ENCODE data around the gene KLRC4. TPM values are rescaled to one million over a fixed set of nuclear protein-coding genes. Genes with fewer than 3 reads are reported as not detected.

Gene KLRC4, protein sequence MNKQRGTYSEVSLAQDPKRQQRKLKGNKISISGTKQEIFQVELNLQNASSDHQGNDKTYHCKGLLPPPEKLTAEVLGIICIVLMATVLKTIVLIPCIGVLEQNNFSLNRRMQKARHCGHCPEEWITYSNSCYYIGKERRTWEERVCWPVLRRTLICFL
- total RNA-seq, result not detected

DNA sequence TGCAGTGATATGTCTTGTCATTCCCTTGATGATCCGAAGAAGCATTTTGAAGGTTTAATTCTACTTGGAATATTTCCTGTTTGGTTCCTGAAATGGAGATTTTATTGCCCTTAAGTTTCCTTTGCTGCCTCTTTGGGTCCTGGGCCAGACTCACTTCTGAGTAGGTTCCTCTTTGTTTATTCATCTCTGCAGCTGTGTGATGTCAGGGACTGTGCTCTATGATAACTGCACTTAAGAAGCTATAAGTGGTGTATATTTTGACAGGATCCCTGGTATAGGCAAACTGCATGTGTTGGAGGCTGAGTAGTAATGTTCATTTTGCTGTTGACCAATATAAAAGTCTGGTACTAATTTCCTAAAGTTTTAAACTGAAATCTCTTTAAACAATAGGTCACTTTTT lies at the start of gene KLRC4:
Gene KLRC4, minus strand, starts transcription at position 366 of the 400 bp plus-strand sequence. Its CDS starts 182 bp downstream, at position 184.

DNA sequence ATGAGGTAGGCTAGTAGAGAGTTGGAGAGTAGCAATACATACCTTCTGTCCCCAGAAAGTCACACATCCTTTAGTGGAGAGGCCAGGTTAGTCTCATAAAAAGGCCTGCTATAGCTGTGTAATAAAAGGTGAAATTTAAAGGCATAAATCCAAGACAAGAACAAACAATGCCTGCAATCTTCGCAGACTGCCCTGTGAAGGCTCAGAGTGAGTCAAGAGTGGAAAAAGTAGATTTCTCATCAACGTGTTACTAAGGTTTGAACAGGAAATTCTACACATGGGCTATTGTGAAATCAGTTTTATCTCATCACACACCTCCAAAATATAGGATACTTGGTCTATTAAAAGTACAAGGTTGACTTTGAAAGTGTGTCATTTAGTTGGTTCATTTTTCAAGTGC lies 43.6 kb upstream of the KLRC4 start, which contains the start of gene KLRC1:
Gene KLRC1, minus strand, starts transcription at position 222 of the 400 bp plus-strand sequence. CDS start 2,221 bp downstream, outside the sequence.

DNA sequence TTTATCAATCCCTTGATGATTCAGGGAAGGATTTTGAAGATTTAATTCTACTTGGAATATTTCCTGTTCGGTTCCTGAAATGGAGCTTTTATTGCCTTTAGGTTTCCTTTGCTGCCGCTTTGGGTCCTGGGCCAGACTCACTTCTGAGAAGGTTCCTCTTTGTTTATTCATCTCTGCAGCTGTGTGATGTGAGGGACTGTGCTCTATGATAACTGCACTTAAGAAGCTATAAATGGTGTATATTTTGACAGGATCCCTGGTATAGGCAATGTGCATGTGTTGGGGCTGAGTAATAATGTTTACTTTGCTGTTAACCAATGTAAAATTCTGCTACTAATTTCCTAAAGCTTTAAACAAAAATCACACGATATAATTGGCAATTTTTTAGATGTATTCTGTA lies 26.3 kb upstream of the KLRC4 start, which contains the start of gene KLRC2:
Gene KLRC2, minus strand, starts transcription at position 195 of the 400 bp plus-strand sequence. Its CDS starts 24 bp downstream, at position 171.

DNA sequence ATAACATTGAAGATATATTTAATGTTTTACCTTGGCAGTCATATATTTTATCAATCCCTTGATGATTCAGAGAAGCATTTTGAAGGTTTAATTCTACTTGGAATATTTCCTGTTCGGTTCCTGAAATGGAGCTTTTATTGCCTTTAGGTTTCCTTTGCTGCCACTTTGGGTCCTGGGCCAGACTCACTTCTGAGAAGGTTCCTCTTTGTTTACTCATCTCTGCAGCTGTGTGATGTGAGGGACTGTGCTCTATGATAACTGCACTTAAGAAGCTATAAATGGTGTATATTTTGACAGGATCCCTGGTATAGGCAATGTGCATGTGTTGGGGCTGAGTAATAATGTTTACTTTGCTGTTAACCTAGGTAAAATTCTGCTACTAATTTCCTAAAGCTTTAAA lies 10.8 kb upstream of the KLRC4 start, which contains the start of gene KLRC3:
Gene KLRC3, minus strand, starts transcription at position 262 of the 400 bp plus-strand sequence. Its CDS starts 45 bp downstream, at position 217.

DNA sequence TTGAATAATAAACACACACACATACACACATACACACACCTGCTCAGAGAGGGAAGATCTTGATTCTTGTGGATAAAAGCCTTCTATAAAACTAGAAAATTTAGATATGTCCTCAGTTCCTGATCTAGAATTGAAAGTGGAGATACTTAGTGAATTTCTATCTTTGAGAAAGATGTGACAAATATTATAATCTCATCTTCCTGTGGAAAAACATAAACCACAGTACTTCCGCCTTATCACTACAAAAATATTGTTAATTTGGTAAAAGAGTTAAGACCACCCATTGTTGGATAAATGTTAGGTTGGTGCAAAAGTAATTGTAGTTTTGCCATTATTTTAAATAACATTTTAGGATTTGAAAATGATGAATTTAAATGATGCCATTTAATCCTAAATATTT lies 19.7 kb downstream of the KLRC4 start, which contains the start of gene KLRK1:
Gene KLRK1, minus strand, starts transcription at position 138 of the 400 bp plus-strand sequence. CDS start 1,231 bp downstream, outside the sequence.

Other genes starting within 250 kb of the KLRC4 start
- gene OLR1, start 237.6 kb downstream of the KLRC4 start, total RNA-seq, result not detected
- gene TMEM52B, start 230.7 kb downstream of the KLRC4 start, total RNA-seq, result not detected
- 10 to 100 TPM; 25.0 to 37.2 TPM for gene GABARAPL1, start 196.9 kb downstream of the KLRC4 start, total RNA-seq
- under 1 TPM in 1 of 2 donors, not detected in 1; under 0.01 TPM for gene KLRD1, start 101.9 kb downstream of the KLRC4 start, total RNA-seq
- not detected for gene KLRK1, start 19.7 kb downstream of the KLRC4 start, total RNA-seq
- gene KLRC3, start 10.8 kb upstream of the KLRC4 start, total RNA-seq, result under 1 TPM in 1 of 2 donors, not detected in 1; 0.33 TPM
- gene KLRC2, start 26.3 kb upstream of the KLRC4 start, total RNA-seq, result not detected
- gene KLRC1, start 43.6 kb upstream of the KLRC4 start, total RNA-seq, result not detected
- gene EIF2S3B, start 96.1 kb upstream of the KLRC4 start, total RNA-seq, result 1 to 10 TPM in 1 of 2 donors, under 1 TPM in 1; 0.69 to 1.3 TPM
- 10 to 100 TPM; 13.4 to 24.6 TPM for gene MAGOHB, start 203.9 kb upstream of the KLRC4 start, total RNA-seq

All from melanocyte of skin (primary cell).